ENCODE results near the gene FCHSD2. TPM values are rescaled to one million over a fixed set of nuclear protein-coding genes. Genes with fewer than 3 reads are reported as not detected.
A peak's percentile ranks its signal among the peaks of the same experiment; 100 is the strongest.

FCHSD2 gene
- total and polyA plus RNA-seq, 2 of the 13 experiments (the other 11 are each of a cell fraction or from before 2014, with no cell fraction given) = 20.5 to 24.8 TPM

DNA sequence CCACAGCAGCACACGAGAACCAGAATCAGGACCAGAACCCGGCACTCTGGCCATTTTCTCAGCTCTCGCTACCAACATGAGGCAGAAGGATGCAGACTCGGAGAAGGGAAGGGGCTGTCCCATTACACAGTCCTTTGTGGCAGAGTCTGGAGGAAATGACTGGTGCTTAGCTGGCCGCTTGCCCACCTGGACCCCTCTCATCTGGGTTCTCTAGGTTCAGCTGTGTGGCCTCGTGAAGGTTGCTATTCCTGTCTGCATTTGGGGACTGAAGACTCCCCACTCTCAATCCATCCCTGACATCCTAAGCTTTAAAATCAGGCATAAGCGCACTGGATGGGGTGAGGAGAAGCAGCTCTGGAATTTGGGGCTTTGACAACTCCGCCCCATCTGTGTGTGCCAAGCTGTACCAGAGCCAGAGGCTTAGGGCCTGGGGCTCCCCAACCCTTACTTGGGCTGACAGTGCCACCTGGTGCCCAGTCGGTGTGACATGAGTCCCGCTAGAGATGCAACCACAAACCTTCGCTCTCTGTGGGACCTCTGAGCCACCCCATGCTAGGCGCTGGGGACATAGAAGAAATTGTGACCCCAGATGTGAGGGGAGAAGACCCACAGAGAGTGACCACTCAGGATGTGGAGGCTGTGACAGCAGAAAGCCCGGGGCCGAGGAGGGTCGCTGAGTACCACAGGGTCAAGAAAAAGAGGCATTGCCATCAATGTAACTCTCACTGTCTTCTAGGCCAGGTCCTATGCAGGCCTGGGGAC is 35.8 kb upstream of the FCHSD2 start (continued):
- TF ChIP-seq, protein P1, sequence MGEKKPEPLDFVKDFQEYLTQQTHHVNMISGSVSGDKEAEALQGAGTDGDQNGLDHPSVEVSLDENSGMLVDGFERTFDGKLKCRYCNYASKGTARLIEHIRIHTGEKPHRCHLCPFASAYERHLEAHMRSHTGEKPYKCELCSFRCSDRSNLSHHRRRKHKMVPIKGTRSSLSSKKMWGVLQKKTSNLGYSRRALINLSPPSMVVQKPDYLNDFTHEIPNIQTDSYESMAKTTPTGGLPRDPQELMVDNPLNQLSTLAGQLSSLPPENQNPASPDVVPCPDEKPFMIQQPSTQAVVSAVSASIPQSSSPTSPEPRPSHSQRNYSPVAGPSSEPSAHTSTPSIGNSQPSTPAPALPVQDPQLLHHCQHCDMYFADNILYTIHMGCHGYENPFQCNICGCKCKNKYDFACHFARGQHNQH (CRISPR knock-in tag; IDR thresholded peaks at IDR 0.05) = peak; percentile 44; the same call in 1 of the 2 replicates
- 0 out of 2 replicates have a peak, but pooled peaks have one; percentile 41 for TF ChIP-seq ZNF614 (CRISPR knock-in tag; IDR thresholded peaks at IDR 0.05; ENCODE audit: borderline replicate concordance)
- TF ChIP-seq ZNF383 (CRISPR knock-in tag; IDR thresholded peaks at IDR 0.05; ENCODE audit: borderline replicate concordance) = no peak; the same call in 1 of the 2 replicates
- peak; percentile 26; the same call in 1 of the 2 replicates for TF ChIP-seq FOXO1 (CRISPR knock-in tag; IDR thresholded peaks at IDR 0.05)
- no peak for TF ChIP-seq RORA (CRISPR knock-in tag; IDR thresholded peaks at IDR 0.05)
- TF ChIP-seq, protein P2, sequence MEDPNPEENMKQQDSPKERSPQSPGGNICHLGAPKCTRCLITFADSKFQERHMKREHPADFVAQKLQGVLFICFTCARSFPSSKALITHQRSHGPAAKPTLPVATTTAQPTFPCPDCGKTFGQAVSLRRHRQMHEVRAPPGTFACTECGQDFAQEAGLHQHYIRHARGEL (CRISPR knock-in tag; IDR thresholded peaks at IDR 0.05) = no peak
- TF ChIP-seq, protein P3, sequence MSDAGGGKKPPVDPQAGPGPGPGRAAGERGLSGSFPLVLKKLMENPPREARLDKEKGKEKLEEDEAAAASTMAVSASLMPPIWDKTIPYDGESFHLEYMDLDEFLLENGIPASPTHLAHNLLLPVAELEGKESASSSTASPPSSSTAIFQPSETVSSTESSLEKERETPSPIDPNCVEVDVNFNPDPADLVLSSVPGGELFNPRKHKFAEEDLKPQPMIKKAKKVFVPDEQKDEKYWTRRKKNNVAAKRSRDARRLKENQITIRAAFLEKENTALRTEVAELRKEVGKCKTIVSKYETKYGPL (CRISPR knock-in tag; IDR thresholded peaks at IDR 0.05) = no peak
- TF ChIP-seq, protein P4, sequence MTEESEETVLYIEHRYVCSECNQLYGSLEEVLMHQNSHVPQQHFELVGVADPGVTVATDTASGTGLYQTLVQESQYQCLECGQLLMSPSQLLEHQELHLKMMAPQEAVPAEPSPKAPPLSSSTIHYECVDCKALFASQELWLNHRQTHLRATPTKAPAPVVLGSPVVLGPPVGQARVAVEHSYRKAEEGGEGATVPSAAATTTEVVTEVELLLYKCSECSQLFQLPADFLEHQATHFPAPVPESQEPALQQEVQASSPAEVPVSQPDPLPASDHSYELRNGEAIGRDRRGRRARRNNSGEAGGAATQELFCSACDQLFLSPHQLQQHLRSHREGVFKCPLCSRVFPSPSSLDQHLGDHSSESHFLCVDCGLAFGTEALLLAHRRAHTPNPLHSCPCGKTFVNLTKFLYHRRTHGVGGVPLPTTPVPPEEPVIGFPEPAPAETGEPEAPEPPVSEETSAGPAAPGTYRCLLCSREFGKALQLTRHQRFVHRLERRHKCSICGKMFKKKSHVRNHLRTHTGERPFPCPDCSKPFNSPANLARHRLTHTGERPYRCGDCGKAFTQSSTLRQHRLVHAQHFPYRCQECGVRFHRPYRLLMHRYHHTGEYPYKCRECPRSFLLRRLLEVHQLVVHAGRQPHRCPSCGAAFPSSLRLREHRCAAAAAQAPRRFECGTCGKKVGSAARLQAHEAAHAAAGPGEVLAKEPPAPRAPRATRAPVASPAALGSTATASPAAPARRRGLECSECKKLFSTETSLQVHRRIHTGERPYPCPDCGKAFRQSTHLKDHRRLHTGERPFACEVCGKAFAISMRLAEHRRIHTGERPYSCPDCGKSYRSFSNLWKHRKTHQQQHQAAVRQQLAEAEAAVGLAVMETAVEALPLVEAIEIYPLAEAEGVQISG (CRISPR knock-in tag; IDR thresholded peaks at IDR 0.05) = no peak
- TF ChIP-seq NFRKB (IDR thresholded peaks at IDR 0.05) = no peak
- TF ChIP-seq REL (CRISPR knock-in tag; conservative IDR thresholded peaks at IDR 0.05) = no peak
- TF ChIP-seq, protein P5, sequence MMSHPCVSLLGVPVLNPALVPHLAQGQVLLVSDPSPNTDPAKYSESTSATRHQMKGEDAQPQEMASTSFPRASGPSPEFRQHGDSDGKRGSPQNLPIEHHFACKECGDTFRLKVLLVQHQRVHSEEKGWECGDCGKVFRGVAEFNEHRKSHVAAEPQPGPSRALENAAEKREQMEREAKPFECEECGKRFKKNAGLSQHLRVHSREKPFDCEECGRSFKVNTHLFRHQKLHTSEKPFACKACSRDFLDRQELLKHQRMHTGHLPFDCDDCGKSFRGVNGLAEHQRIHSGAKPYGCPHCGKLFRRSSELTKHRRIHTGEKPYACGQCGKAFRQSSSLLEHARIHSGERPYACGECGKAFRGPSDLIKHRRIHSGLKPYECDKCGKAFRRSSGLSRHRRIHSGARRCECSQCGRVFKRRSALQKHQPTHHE (CRISPR knock-in tag; IDR thresholded peaks at IDR 0.05; ENCODE audit: borderline replicate concordance) = no peak
- TF ChIP-seq JUN (CRISPR knock-in tag; IDR thresholded peaks at IDR 0.05) = no peak
- TF ChIP-seq, protein P6, sequence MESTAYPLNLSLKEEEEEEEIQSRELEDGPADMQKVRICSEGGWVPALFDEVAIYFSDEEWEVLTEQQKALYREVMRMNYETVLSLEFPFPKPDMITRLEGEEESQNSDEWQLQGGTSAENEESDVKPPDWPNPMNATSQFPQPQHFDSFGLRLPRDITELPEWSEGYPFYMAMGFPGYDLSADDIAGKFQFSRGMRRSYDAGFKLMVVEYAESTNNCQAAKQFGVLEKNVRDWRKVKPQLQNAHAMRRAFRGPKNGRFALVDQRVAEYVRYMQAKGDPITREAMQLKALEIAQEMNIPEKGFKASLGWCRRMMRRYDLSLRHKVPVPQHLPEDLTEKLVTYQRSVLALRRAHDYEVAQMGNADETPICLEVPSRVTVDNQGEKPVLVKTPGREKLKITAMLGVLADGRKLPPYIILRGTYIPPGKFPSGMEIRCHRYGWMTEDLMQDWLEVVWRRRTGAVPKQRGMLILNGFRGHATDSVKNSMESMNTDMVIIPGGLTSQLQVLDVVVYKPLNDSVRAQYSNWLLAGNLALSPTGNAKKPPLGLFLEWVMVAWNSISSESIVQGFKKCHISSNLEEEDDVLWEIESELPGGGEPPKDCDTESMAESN (CRISPR knock-in tag; conservative IDR thresholded peaks at IDR 0.05) = 0 out of 2 replicates have a peak, but pooled peaks have one; percentile 23
- no peak for TF ChIP-seq ZNF121 (CRISPR knock-in tag; IDR thresholded peaks at IDR 0.05)
- TF ChIP-seq PTBP1 (IDR thresholded peaks at IDR 0.05; ENCODE audit: low read depth, low read length, poor library complexity, severe bottlenecking) = no peak
- no peak for TF ChIP-seq ZNF343 (CRISPR knock-in tag; IDR thresholded peaks at IDR 0.05)
- TF ChIP-seq EZH2 (conservative IDR thresholded peaks at IDR 0.05; ENCODE audit: low read depth, low read length) = no peak
- TF ChIP-seq, protein P7, sequence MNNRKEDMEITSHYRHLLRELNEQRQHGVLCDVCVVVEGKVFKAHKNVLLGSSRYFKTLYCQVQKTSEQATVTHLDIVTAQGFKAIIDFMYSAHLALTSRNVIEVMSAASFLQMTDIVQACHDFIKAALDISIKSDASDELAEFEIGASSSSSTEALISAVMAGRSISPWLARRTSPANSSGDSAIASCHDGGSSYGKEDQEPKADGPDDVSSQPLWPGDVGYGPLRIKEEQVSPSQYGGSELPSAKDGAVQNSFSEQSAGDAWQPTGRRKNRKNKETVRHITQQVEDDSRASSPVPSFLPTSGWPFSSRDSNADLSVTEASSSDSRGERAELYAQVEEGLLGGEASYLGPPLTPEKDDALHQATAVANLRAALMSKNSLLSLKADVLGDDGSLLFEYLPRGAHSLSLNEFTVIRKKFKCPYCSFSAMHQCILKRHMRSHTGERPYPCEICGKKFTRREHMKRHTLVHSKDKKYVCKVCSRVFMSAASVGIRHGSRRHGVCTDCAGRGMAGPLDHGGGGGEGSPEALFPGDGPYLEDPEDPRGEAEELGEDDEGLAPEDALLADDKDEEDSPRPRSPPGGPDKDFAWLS (CRISPR knock-in tag; IDR thresholded peaks at IDR 0.05; ENCODE audit: borderline replicate concordance) = no peak
